HCT116 (cell line): ENCODE data around the gene SERINC3.

ENCODE experiments used
- CBX3 ChIP-seq: IDR thresholded peaks from 2 replicates; pipeline ENCODE4 v1.6.1; 2012; ENCODE audit warnings: low read depth
- CEBPB ChIP-seq: IDR thresholded peaks from 2 replicates; pipeline ENCODE4 v1.6.1; 2012; ENCODE audit warnings: low read depth
- CTCF ChIP-seq, 3 experiments: fragments of 200-600 bp in 1 of 3; sonication (generic) in 1 of 3; IDR thresholded peaks in 2 of 3; conservative IDR thresholded peaks in 1 of 3; 2 replicates each; pipeline ENCODE4 v1.5.1; 2012 to 2017; ENCODE audit warnings: low read depth in 2 of 3, low read length in 2 of 3, antibody characterized with exemption in 1 of 3, borderline replicate concordance in 1 of 3, control low read depth in 1 of 3, mild to moderate bottlenecking in 1 of 3, mixed read lengths in 1 of 3, mixed run types in 1 of 3, moderate library complexity in 1 of 3; ENCODE audit not compliant: insufficient read depth in 1 of 3
- EZH2 ChIP-seq: fragments of 200-600 bp; sonication (generic); IDR thresholded peaks from 2 replicates; pipeline ENCODE4 v1.6.1; 2017; ENCODE audit warnings: antibody characterized with exemption, mixed run types
- POLR2A ChIP-seq: IDR thresholded peaks from 2 replicates; pipeline ENCODE4 v1.7.0; 2011; ENCODE audit warnings: borderline replicate concordance; ENCODE audit not compliant: insufficient read depth, insufficient read length; ENCODE audit errors: extremely low read depth
- RAD21 ChIP-seq: IDR thresholded peaks from 2 replicates; pipeline ENCODE4 v1.6.1; 2012; ENCODE audit warnings: low read depth, mild to moderate bottlenecking
- SIN3A ChIP-seq: IDR thresholded peaks from 2 replicates; pipeline ENCODE4 v1.6.1; 2012; ENCODE audit warnings: low read depth

- no peak for TF ChIP-seq RAD21
- TF ChIP-seq POLR2A: no peak
- TF ChIP-seq CEBPB: no peak
- no peak for TF ChIP-seq SIN3A
- no peak for TF ChIP-seq EZH2
- no peak for TF ChIP-seq CTCF (IDR thresholded peaks at IDR 0.05 in 2 of 3, conservative IDR thresholded peaks at IDR 0.05 in 1 of 3; ENCODE audit: borderline replicate concordance in 1 of 3, insufficient read depth in 1 of 3, low read depth in 2 of 3, low read length in 2 of 3)
- no peak for TF ChIP-seq CBX3
These were observed 5.9 kb upstream of the SERINC3 start for GRCh38 chr20:44527716-44528199.
